ENCODE measurements around the gene GPD2.

DNA sequence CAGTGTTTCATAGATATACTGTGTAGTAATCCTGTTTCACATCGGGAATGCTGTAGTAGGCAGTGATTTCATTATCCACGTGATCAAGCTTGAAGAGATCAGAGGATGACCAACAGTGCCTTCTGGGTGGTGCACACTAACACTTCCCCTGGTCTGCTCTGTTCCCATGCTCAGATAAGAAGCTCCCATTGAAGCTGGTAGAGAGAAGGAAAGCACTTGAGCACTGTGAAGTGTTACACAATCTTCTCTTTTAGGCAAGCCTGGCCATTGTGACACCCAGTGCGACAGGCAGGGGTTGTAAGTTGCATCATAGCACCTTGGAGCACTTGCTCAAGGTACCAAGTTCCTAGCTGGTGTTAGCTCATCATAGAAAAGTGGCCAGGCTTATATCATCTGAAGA lies 30.6 kb upstream of the GPD2 start:
- TF ChIP-seq, protein P1, sequence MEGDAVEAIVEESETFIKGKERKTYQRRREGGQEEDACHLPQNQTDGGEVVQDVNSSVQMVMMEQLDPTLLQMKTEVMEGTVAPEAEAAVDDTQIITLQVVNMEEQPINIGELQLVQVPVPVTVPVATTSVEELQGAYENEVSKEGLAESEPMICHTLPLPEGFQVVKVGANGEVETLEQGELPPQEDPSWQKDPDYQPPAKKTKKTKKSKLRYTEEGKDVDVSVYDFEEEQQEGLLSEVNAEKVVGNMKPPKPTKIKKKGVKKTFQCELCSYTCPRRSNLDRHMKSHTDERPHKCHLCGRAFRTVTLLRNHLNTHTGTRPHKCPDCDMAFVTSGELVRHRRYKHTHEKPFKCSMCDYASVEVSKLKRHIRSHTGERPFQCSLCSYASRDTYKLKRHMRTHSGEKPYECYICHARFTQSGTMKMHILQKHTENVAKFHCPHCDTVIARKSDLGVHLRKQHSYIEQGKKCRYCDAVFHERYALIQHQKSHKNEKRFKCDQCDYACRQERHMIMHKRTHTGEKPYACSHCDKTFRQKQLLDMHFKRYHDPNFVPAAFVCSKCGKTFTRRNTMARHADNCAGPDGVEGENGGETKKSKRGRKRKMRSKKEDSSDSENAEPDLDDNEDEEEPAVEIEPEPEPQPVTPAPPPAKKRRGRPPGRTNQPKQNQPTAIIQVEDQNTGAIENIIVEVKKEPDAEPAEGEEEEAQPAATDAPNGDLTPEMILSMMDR (conservative IDR thresholded peaks at IDR 0.05 in 1 of 2, IDR thresholded peaks at IDR 0.05 in 1 of 2; ENCODE audit: extremely low read depth in 1 of 2, insufficient read depth in 1 of 2, low read depth in 1 of 2, low read length in 2 of 2): no peak
- TF ChIP-seq EZH2 (IDR thresholded peaks at IDR 0.05; ENCODE audit: borderline replicate concordance, low read length): no peak
